SK-N-SH treated with all-trans-retinoic acid at 6 μM for 48 hours (cell line): ENCODE data around the gene MIDN.

Source experiments
- ARNTL ChIP-seq: fragments of 450-650 bp; formaldehyde crosslinking; IDR thresholded peaks from 2 replicates; pipeline ENCODE4 v1.5.0; 2020; ENCODE audit warnings: low read depth, mild to moderate bottlenecking, moderate library complexity, borderline replicate concordance
- CSRNP3 ChIP-seq: fragments of 250-450 bp; sonication (Bioruptor Pico); IDR thresholded peaks from 2 replicates; pipeline ENCODE4 v1.5.1; 2021; ENCODE audit warnings: mild to moderate bottlenecking, moderate library complexity
- ESRRG ChIP-seq: fragments of 250-450 bp; sonication (Bioruptor Pico); IDR thresholded peaks from 2 replicates; pipeline ENCODE4 v1.6.1; 2021; ENCODE audit warnings: mild to moderate bottlenecking
- PATZ1 ChIP-seq: fragments of 250-450 bp; sonication (Bioruptor Pico); IDR thresholded peaks from 2 replicates; pipeline ENCODE4 v1.8.0; 2020; ENCODE audit warnings: mild to moderate bottlenecking, moderate library complexity, borderline replicate concordance
- POU6F1 ChIP-seq: fragments of 250-450 bp; sonication (Bioruptor Pico); IDR thresholded peaks from 2 replicates; pipeline ENCODE4 v1.8.0; 2021; ENCODE audit warnings: low read depth, mild to moderate bottlenecking, moderate library complexity, borderline replicate concordance
- RARB ChIP-seq: fragments of 250-450 bp; sonication (Bioruptor Pico); IDR thresholded peaks from 2 replicates; pipeline ENCODE4 v1.8.0; 2021; ENCODE audit warnings: mild to moderate bottlenecking, moderate library complexity
- TCF4 ChIP-seq: fragments of 250-450 bp; sonication (Bioruptor Pico); IDR thresholded peaks from 2 replicates; pipeline ENCODE4 v1.8.0; 2021; ENCODE audit warnings: mild to moderate bottlenecking, moderate library complexity, borderline replicate concordance
- ZFP3 ChIP-seq: fragments of 250-450 bp; sonication (Bioruptor Pico); IDR thresholded peaks from 2 replicates; pipeline ENCODE4 v1.5.0; 2020; ENCODE audit warnings: mild to moderate bottlenecking, moderate library complexity
- ZFP30 ChIP-seq: fragments of 450-650 bp; formaldehyde crosslinking; IDR thresholded peaks from 2 replicates; pipeline ENCODE4 v1.5.0; 2022; ENCODE audit warnings: mild to moderate bottlenecking, moderate library complexity
- ZNF565 ChIP-seq: fragments of 450-650 bp; formaldehyde crosslinking; conservative IDR thresholded peaks from 2 replicates; pipeline ENCODE4 v1.5.0; 2020; ENCODE audit warnings: low read depth, mild to moderate bottlenecking, moderate library complexity
- ZNF70 ChIP-seq: fragments of 450-650 bp; formaldehyde crosslinking; IDR thresholded peaks from 2 replicates; pipeline ENCODE4 v1.5.0; 2020; ENCODE audit warnings: mild to moderate bottlenecking, moderate library complexity
- TF ChIP-seq, protein P1 (sequence below): fragments of 250-450 bp; sonication (Bioruptor Pico); IDR thresholded peaks from 2 replicates; pipeline ENCODE4 v1.5.1; 2020; ENCODE audit warnings: low read depth, mild to moderate bottlenecking, moderate library complexity

DNA sequence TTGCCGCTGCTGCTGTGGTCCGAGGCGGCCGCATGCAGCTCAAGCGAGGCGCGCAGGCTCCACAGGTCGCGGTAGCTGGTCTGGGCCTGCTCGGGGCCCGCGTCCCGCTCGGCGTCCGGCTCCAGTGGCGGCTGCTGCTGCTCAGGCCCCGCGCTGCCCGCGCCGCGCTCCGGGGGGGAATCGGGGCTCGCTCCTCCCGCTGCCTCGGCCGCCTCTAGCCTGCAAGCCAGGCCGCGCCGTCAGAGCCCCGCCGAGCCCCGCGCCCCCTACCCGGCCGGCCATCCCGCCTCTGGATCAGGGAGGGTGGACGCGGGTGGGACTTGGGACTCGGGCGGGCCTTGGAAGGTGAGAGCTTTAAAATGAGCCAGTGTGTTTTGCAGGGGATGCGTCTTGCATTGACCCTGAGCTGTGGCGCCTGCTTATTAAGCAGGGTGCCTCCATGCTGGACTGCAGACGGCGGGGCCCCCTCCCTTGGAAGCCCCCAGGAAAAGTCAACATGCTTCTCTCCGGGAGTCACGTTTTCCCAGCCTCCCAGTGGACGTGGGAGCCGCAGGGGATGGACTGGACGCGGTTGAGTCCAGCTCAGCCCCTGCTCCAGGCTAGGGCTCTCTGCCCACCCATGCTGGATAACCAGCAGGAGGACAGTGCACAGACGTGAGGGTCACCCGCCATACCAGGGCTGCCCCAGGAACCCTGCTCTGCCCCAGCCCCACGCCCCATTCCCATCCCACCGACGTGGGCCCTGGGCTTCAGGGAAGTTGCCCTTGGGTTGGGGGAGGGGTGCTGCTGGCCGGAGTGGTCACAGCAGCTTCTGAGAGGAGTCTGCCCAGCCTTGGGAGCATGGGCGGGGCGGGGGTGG, 18.2 kb upstream of the MIDN start:
- TF ChIP-seq ZNF565 (CRISPR knock-in tag), result no peak
- no peak for TF ChIP-seq ZNF70 (CRISPR knock-in tag)
- TF ChIP-seq PATZ1 (CRISPR knock-in tag), result no peak
- no peak for TF ChIP-seq RARB (CRISPR knock-in tag)
- no peak for TF ChIP-seq ZFP3 (CRISPR knock-in tag)
- no peak for TF ChIP-seq TCF4 (CRISPR knock-in tag)
- TF ChIP-seq, protein P1, sequence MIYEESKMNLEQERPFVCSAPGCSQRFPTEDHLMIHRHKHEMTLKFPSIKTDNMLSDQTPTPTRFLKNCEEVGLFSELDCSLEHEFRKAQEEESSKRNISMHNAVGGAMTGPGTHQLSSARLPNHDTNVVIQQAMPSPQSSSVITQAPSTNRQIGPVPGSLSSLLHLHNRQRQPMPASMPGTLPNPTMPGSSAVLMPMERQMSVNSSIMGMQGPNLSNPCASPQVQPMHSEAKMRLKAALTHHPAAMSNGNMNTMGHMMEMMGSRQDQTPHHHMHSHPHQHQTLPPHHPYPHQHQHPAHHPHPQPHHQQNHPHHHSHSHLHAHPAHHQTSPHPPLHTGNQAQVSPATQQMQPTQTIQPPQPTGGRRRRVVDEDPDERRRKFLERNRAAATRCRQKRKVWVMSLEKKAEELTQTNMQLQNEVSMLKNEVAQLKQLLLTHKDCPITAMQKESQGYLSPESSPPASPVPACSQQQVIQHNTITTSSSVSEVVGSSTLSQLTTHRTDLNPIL (CRISPR knock-in tag), result no peak
- TF ChIP-seq POU6F1 (CRISPR knock-in tag), result no peak
- TF ChIP-seq ZFP30 (CRISPR knock-in tag), result no peak
- TF ChIP-seq ARNTL, result no peak
- no peak for TF ChIP-seq ESRRG (CRISPR knock-in tag)
- TF ChIP-seq CSRNP3 (CRISPR knock-in tag), result no peak
